HUES48 (cell line): ENCODE data around the gene MYPN.

Source experiments
- H3K27ac ChIP-seq: one replicate; pipeline ENCODE4 v1.7.0; 2013; ENCODE audit warnings: low read depth, low read length, inconsistent platforms
- H3K27me3 ChIP-seq: 2 replicates; pipeline ENCODE4 v1.6.1; 2013; ENCODE audit warnings: mild to moderate bottlenecking, low read length; ENCODE audit not compliant: control insufficient read depth, insufficient read depth
- H3K36me3 ChIP-seq: 2 replicates; pipeline ENCODE4 v1.6.1; 2013; ENCODE audit warnings: low read length; ENCODE audit not compliant: control insufficient read depth, insufficient read depth
- H3K4me1 ChIP-seq: 2 replicates; pipeline ENCODE4 v1.6.1; 2013; ENCODE audit warnings: mild to moderate bottlenecking, low read length; ENCODE audit not compliant: control insufficient read depth, insufficient read depth
- H3K4me3 ChIP-seq: 2 replicates; pipeline ENCODE4 v1.5.1; 2013; ENCODE audit warnings: mild to moderate bottlenecking, low read depth, low read length
- H3K9ac ChIP-seq: 2 replicates; pipeline ENCODE4 v1.6.1; 2013; ENCODE audit warnings: mild to moderate bottlenecking, low read depth, low read length, moderate library complexity
- H3K9me3 ChIP-seq: 2 replicates; pipeline ENCODE4 v1.6.1; 2013; ENCODE audit warnings: low read length; ENCODE audit not compliant: control insufficient read depth, insufficient read depth

The MYPN gene

GRCh38 chr10:68108653-68109052 is 635 bp upstream of the MYPN start:
- H3K36me3 ChIP-seq, result no peaks in the 10 kb centered on the region

DNA sequence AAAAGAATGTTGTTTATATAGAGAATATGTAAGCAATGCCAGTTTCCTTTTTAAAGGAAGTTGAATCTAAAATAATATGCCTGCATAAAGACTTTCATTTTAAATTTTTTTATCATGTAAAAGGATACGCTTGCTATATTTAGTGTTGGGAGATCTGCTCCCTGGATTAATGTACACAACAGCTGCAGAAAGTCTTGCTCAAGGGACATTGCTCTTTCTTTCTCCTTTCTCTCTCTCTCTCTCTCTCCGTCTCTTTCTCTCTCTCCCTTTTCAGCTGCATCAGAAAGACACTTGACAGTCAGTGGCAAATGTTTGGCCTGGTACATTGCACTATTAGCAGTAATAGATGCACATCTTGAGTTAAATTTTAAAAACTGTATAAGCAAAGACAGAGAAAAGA is 739 bp downstream of the MYPN start:
- no peaks in the 10 kb centered on the region for H3K27me3 ChIP-seq
- peaks cover 10% of the 10 kb centered on the region; the same call in 1 of the 2 replicates for H3K4me1 ChIP-seq
- no peak overlapping the region for H3K9ac ChIP-seq
- H3K36me3 ChIP-seq, result no peaks in the 10 kb centered on the region
- H3K27ac ChIP-seq, result no peak overlapping the region
- no peak overlapping the region for H3K4me3 ChIP-seq
- H3K9me3 ChIP-seq, result no peaks in the 10 kb centered on the region

More at GRCh38 chr10:68108653-68109052, 635 bp upstream of the MYPN start:
- no peaks in the 10 kb centered on the region for H3K27me3 ChIP-seq
- peaks cover 10% of the 10 kb centered on the region; the same call in 1 of the 2 replicates for H3K4me1 ChIP-seq
- H3K9me3 ChIP-seq, result no peaks in the 10 kb centered on the region
- H3K9ac ChIP-seq, result no peak overlapping the region
- no peak overlapping the region for H3K4me3 ChIP-seq
- H3K27ac ChIP-seq, result no peak overlapping the region

GRCh38 chr10:68111584-68111983 is 2.3 kb downstream of the MYPN start:
- H3K9me3 ChIP-seq, result no peaks in the 10 kb centered on the region
- no peak overlapping the region for H3K4me3 ChIP-seq
- no peak overlapping the region for H3K27ac ChIP-seq
- H3K27me3 ChIP-seq, result no peaks in the 10 kb centered on the region
- H3K9ac ChIP-seq, result no peak overlapping the region
- peaks cover 4% of the 10 kb centered on the region; the same call in 1 of the 2 replicates for H3K4me1 ChIP-seq
- no peaks in the 10 kb centered on the region for H3K36me3 ChIP-seq

- Histone ChIP-seq H3K27ac (no peak overlapping the region), H3K27me3 (no peaks in the 10 kb centered on the region), H3K9ac (no peak overlapping the region), H3K36me3 (no peaks in the 10 kb centered on the region), H3K4me1 (peaks cover 4% of the 10 kb centered on the region; the same call in 1 of the 2 replicates), H3K4me3 (no peak overlapping the region), H3K9me3 (no peaks in the 10 kb centered on the region)
These were observed 3.5 kb downstream of the MYPN start for GRCh38 chr10:68112837-68113236.

DNA sequence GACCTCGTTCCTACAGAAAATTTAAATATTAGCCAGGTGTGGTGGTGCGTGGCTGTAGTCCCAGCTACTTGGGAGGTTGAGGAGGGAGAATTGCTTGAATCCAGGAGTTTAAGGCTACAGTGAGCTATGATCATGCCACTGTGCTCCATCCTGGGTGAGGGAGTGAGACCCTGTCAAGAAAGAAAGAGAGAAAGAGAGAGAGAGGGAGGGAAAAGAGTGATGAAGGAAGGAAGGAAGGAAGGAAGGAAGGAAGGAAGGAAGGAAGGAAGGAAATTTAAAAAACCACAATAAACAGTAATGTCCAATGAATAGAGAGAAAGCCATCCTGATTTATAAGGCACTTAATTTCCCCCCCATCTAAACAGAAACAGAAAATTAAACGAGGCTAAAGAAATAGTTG is 9.4 kb downstream of the MYPN start:
- H3K9me3 ChIP-seq, result no peaks in the 10 kb centered on the region
- H3K9ac ChIP-seq, result no peak overlapping the region
- H3K27me3 ChIP-seq, result no peaks in the 10 kb centered on the region
- H3K4me3 ChIP-seq, result no peak overlapping the region
- no peaks in the 10 kb centered on the region for H3K4me1 ChIP-seq
- no peak overlapping the region for H3K27ac ChIP-seq
- no peaks in the 10 kb centered on the region for H3K36me3 ChIP-seq

DNA sequence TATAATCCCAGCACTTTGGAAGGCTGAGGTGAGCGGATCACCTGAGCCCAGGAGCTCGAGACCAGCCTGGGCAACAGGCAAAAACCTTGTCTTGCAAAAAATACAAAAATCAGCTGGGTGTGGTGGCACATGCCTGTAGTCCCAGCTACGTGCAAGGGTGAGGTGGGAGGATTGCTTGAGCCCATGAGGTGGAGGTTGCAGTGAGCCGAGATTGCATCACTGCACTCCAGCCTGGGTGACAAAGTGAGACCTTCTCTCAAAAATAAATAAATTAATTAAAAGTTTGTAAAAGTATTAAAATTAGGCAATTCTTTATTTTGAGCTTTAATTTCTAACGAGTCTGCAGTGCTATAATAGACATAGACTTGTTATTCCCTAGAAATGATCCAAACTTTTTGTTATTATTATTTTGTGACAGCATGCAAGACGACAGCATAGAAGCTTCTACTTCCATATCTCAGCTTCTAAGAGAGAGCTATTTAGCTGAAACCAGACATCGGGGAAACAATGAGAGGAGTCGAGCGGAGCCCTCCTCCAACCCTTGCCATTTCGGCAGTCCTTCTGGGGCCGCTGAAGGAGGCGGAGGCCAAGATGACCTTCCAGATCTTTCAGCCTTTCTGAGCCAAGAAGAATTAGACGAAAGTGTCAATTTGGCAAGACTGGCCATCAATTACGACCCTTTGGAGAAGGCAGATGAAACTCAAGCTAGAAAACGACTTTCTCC is 11.9 kb downstream of the MYPN start:
- H3K9ac ChIP-seq, result no peak overlapping the region
- no peaks in the 10 kb centered on the region for H3K9me3 ChIP-seq
- no peaks in the 10 kb centered on the region for H3K36me3 ChIP-seq
- no peaks in the 10 kb centered on the region for H3K4me1 ChIP-seq
- no peak overlapping the region for H3K4me3 ChIP-seq
- no peak overlapping the region for H3K27ac ChIP-seq
- H3K27me3 ChIP-seq, result no peaks in the 10 kb centered on the region

GRCh38 chr10:68121852-68122251 is 12.6 kb downstream of the MYPN start:
- Histone ChIP-seq H3K4me3 (no peak overlapping the region), H3K27ac (no peak overlapping the region), H3K9ac (no peak overlapping the region), H3K9me3 (no peaks in the 10 kb centered on the region), H3K27me3 (no peaks in the 10 kb centered on the region), H3K4me1 (no peaks in the 10 kb centered on the region), H3K36me3 (no peaks in the 10 kb centered on the region)

DNA sequence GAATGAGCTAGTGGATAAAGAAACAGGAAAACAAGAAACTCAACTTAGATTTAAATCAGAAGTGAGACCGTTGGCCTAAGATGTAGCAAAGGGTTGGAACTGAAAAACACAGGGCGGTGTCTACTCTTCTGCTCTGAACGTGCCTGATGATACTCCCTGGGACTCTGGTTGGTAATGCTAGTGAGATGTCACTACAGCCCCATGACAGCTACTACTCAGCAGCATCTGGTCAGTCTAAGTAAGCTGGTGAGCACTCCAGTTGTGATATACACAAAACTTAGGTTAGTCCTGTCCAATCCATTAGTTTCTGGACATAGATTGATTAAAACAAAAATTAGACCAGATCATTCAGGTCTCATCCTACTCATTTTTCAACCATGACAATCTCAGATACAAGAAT is 15.4 kb downstream of the MYPN start:
- no peaks in the 10 kb centered on the region for H3K4me1 ChIP-seq
- H3K27me3 ChIP-seq, result no peaks in the 10 kb centered on the region
- no peaks in the 10 kb centered on the region for H3K36me3 ChIP-seq
- H3K27ac ChIP-seq, result no peak overlapping the region
- H3K9ac ChIP-seq, result no peak overlapping the region
- H3K4me3 ChIP-seq, result no peak overlapping the region
- H3K9me3 ChIP-seq, result no peaks in the 10 kb centered on the region

DNA sequence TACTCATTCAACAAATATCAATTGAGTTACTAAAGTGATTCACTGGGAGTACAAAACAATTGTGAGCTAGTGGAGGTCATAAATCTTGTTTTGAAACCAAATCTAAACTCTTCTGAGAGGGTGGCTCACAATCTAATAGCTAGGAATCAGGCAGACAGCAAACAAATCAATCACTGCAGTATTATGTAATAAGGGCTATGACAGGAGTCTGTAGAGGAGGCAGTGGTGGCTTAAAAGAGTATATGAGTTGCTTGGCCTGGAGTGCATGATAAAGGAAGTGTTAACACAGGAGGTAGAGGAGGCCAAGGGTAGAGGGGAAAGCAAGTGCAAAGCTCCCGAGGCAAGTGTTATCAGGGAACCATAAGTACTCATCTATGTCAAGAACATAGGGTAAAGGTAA is 16.5 kb downstream of the MYPN start:
- H3K4me3 ChIP-seq, result no peak overlapping the region
- no peaks in the 10 kb centered on the region for H3K27me3 ChIP-seq
- no peak overlapping the region for H3K9ac ChIP-seq
- H3K4me1 ChIP-seq, result no peaks in the 10 kb centered on the region
- no peak overlapping the region for H3K27ac ChIP-seq
- no peaks in the 10 kb centered on the region for H3K9me3 ChIP-seq
- H3K36me3 ChIP-seq, result no peaks in the 10 kb centered on the region

DNA sequence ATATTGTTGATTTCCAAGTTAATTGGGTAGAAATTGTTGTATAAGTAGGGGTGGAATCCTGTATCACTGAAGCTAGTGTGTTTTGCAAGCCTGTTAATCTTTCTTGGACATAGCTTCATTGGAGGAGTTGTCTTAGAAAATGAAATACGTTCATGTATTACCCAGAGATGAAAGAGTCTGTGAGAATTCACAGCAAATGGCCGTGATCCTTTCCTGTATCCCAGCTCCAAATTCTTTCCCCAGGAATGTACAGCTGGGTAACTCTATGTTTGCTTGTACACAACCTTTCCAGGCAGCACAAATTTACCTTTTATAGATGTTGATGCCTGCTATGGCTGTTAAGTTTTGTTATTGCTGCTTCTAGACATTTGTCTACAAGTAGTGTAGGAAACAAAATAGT is 18.7 kb downstream of the MYPN start:
- no peaks in the 10 kb centered on the region for H3K9me3 ChIP-seq
- no peaks in the 10 kb centered on the region for H3K36me3 ChIP-seq
- no peaks in the 10 kb centered on the region for H3K4me1 ChIP-seq
- no peak overlapping the region for H3K9ac ChIP-seq
- no peak overlapping the region for H3K27ac ChIP-seq
- no peaks in the 10 kb centered on the region for H3K27me3 ChIP-seq
- H3K4me3 ChIP-seq, result no peak overlapping the region

DNA sequence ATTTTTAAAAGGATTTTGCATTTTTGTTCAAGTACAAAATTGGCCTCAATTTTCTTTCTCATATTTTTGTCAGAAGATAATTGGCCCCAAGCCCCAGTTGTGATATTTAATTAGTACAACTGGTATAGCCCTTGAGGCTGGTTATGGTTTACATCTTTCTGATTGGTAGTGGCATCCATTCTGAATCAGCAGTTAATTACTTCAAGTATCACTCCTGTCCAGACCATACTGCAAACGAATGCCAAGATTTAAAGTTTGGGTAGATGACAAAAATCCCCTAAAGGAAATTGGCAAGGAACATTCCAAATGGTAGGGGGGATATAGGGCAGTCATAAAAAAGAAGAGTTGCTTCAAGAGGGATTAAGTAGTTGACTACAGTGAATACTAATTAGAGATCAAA is 23.1 kb downstream of the MYPN start:
- Histone ChIP-seq H3K4me1 (peaks cover 12% of the 10 kb centered on the region), H3K27ac (no peak overlapping the region), H3K36me3 (no peaks in the 10 kb centered on the region), H3K27me3 (no peaks in the 10 kb centered on the region), H3K4me3 (no peak overlapping the region), H3K9me3 (no peaks in the 10 kb centered on the region), H3K9ac (no peak overlapping the region)
